Activated CD8-positive, alpha-beta memory T cell treated with anti-CD3 and anti-CD28 coated beads for 1 hour (primary cell): Measurements from ENCODE around the gene ULK4.
"Not testable (repeated sequence)": the region's sequence is repeated elsewhere in the genome, so short reads cannot be mapped to it uniquely, and the experiment has no call there.

Experiments
- DNase-seq, 2 donors: peaks; one replicate each; pipeline ENCODE4 v3.0.0-alpha.2; 2020; ENCODE audit warnings: low read depth in 1 of 2; ENCODE audit errors: extremely low read depth in 1 of 2

The ULK4 gene

GRCh38 chr3:41792806-41793205 is 169.1 kb downstream of the ULK4 start:
- no peak for DNase-seq

GRCh38 chr3:41769106-41769505 is 192.8 kb downstream of the ULK4 start:
- no peak for DNase-seq

GRCh38 chr3:41768363-41768762 is 193.5 kb downstream of the ULK4 start:
- no peak for DNase-seq

- DNase-seq: not testable (repeated sequence)
Measured at GRCh38 chr3:41762867-41763266, 199.0 kb downstream of the ULK4 start.

GRCh38 chr3:41753651-41754050 is 208.3 kb downstream of the ULK4 start:
- no peak for DNase-seq

GRCh38 chr3:41751597-41751996 is 210.3 kb downstream of the ULK4 start:
- no peak for DNase-seq

GRCh38 chr3:41749988-41750387 is 211.9 kb downstream of the ULK4 start:
- DNase-seq: no peak

- DNase-seq: no peak
Measured at GRCh38 chr3:41746215-41746614, 215.7 kb downstream of the ULK4 start.

GRCh38 chr3:41742121-41742520 is 219.8 kb downstream of the ULK4 start:
- DNase-seq: no peak

GRCh38 chr3:41740374-41740886 is 221.5 kb downstream of the ULK4 start:
- DNase-seq: no peak

- DNase-seq: no peak
Measured at GRCh38 chr3:41726891-41727290, 235.0 kb downstream of the ULK4 start.

GRCh38 chr3:41717641-41718040 is 244.3 kb downstream of the ULK4 start:
- no peak for DNase-seq

GRCh38 chr3:41716471-41716870 is 245.4 kb downstream of the ULK4 start:
- no peak for DNase-seq

- no peak for DNase-seq
Measured at GRCh38 chr3:41715376-41715775, 246.5 kb downstream of the ULK4 start.

GRCh38 chr3:41711651-41712050 is 250.3 kb downstream of the ULK4 start:
- no peak for DNase-seq

- no peak for DNase-seq
Measured at GRCh38 chr3:41710646-41711388, 251.1 kb downstream of the ULK4 start.

GRCh38 chr3:41709213-41709612 is 252.7 kb downstream of the ULK4 start:
- not testable (repeated sequence) for DNase-seq

GRCh38 chr3:41708176-41708575 is 253.7 kb downstream of the ULK4 start:
- DNase-seq: no peak

GRCh38 chr3:41705893-41706292 is 256.0 kb downstream of the ULK4 start:
- DNase-seq: no peak

- DNase-seq: no peak
Measured at GRCh38 chr3:41701191-41701698, 260.7 kb downstream of the ULK4 start.

- DNase-seq: no peak
Measured at GRCh38 chr3:41700155-41700554, 261.7 kb downstream of the ULK4 start.

GRCh38 chr3:41698898-41699297 is 263.0 kb downstream of the ULK4 start:
- DNase-seq: no peak

GRCh38 chr3:41697702-41698101 is 264.2 kb downstream of the ULK4 start:
- no peak for DNase-seq
